Thyroid gland (tissue), 4 donors: ENCODE results near the gene C17orf75. TPM values are rescaled to one million over a fixed set of nuclear protein-coding genes. Genes with fewer than 3 reads are reported as not detected.
"Not testable (repeated sequence)": the region's sequence is repeated elsewhere in the genome, so short reads cannot be mapped to it uniquely, and the experiment has no call there.

ENCODE experiments used
- DNase-seq, 2 donors: peaks; one replicate each; pipeline ENCODE4 v3.0.0-alpha.2; 2019
- H3K27ac ChIP-seq, 3 donors: fragments of 200-600 bp; sonication (generic); 1 replicate in 2 of 3; 2 replicates in 1 of 3; pipeline ENCODE4 v1.5.1; 2016 to 2019; ENCODE audit warnings: mild to moderate bottlenecking in 1 of 3, moderate library complexity in 1 of 3
- H3K27me3 ChIP-seq: fragments of 200-600 bp; sonication (generic); one replicate; pipeline ENCODE4 v1.5.1; 2019
- H3K36me3 ChIP-seq, 2 donors: fragments of 200-600 bp; sonication (generic); one replicate each; pipeline ENCODE4 v1.5.1; 2016 to 2019
- H3K4me1 ChIP-seq, 2 donors: fragments of 200-600 bp; sonication (generic); one replicate each; pipeline ENCODE4 v1.5.1; 2017 to 2019
- H3K4me3 ChIP-seq, 3 donors: fragments of 200-600 bp; sonication (generic); replicated peaks in 1 of 3; 1 replicate in 2 of 3; 2 replicates in 1 of 3; pipeline ENCODE4 v1.5.1; 2016; ENCODE audit warnings: mild to moderate bottlenecking in 1 of 3
- H3K9me3 ChIP-seq: fragments of 200-600 bp; sonication (generic); one replicate; pipeline ENCODE4 v1.5.1; 2017
- CTCF ChIP-seq, 6 experiments: fragments of 200-600 bp in 3 of 6; fragments of 450-650 bp in 3 of 6; sonication (generic) in 3 of 6; IDR thresholded peaks; one replicate each; pipeline ENCODE4 v1.5.1; 2016 to 2019; ENCODE audit warnings: antibody characterized with exemption in 6 of 6, mild to moderate bottlenecking in 2 of 6, inconsistent platforms in 1 of 6, moderate library complexity in 1 of 6
- POLR2A ChIP-seq, 2 donors: fragments of 450-650 bp; IDR thresholded peaks; one replicate each; pipeline ENCODE4 v1.6.1; 2017; ENCODE audit warnings: antibody characterized with exemption in 2 of 2, mild to moderate bottlenecking in 2 of 2, moderate library complexity in 1 of 2
- WGBS, 2 donors: methylation state at CpG; one replicate each; pipeline ENCODE4 v1.1.5; 2017; 5-methylcytosine and 5-hydroxymethylcytosine counted together
- intact Hi-C: fragments of 100-400 bp; cut with DNase I; formaldehyde crosslinking; loops from one replicate; pipeline ENCODE4 v1.15.1; 2023
- total RNA-seq, 4 donors: library from RNA; depleted of rRNA; stranded (reverse); fragments of >200 nt; gene quantifications; one replicate each; pipeline ENCODE4 v1.2.3, GENCODE V29; 2016

The C17orf75 gene
- 10 to 100 TPM; 16.1 to 27.7 (median 21.9) TPM for total RNA-seq

- Histone ChIP-seq H3K27ac (peak within 1 kb of the TSS; percentile 65 to 72 (median 72)), H3K36me3 (peaks cover 6 to 7% of the 10 kb centered on the region in 2 donors), H3K4me1 (peaks cover 5 to 9% of the 10 kb centered on the region in 2 donors), H3K27me3 (no peaks in the 10 kb centered on the region), H3K4me3 (peak within 1 kb of the TSS; percentile 11 to 51 (median 34)), H3K9me3 (no peaks in the 10 kb centered on the region)
- DNase-seq = peak; percentile 75 to 77
- 8 to 9% methylated on average over 27 to 32 of the region's 47 CpGs for WGBS, 2 donors
- intact Hi-C loops = no loop called here
- TF ChIP-seq POLR2A (IDR thresholded peaks at IDR 0.05) (peak in 1 of 2 donors; percentile 57), CTCF (IDR thresholded peaks at IDR 0.05) (no peak)
These were observed at the start of gene C17orf75 for GRCh38 chr17:32341857-32342602. TSS of gene C17orf75 (minus strand) at chr17:32342173. CDS start at chr17:32342139, 34 bp downstream.

- intact Hi-C loops = no loop called here
- no peak overlapping the region for H3K4me3 ChIP-seq
- no peak overlapping the region for H3K27ac ChIP-seq
- TF ChIP-seq CTCF (IDR thresholded peaks at IDR 0.05) = no peak
- no peak for TF ChIP-seq POLR2A (IDR thresholded peaks at IDR 0.05)
- H3K9me3 ChIP-seq = no peaks in the 10 kb centered on the region
- DNase-seq = no peak
- no peaks in the 10 kb centered on the region for H3K36me3 ChIP-seq
- H3K27me3 ChIP-seq = no peaks in the 10 kb centered on the region
- 89 to 94% methylated on average over 6 of the region's 6 CpGs for WGBS, 2 donors
- H3K4me1 ChIP-seq = no peaks in the 10 kb centered on the region
These were observed 46.9 kb upstream of the C17orf75 start for GRCh38 chr17:32388613-32389459.

- H3K27ac ChIP-seq, H3K27me3 ChIP-seq, intact Hi-C loops, H3K4me1 ChIP-seq, H3K9me3 ChIP-seq, H3K36me3 ChIP-seq, H3K4me3 ChIP-seq: not testable (repeated sequence)
- DNase-seq = peak; percentile 64 to 67
- WGBS, 2 donors = 61 to 63% methylated on average over 14 of the region's 14 CpGs
These were observed 46.2 kb upstream of the C17orf75 start for GRCh38 chr17:32388128-32388527.

GRCh38 chr17:32386844-32387243 lies 44.9 kb upstream of the C17orf75 start:
- Histone ChIP-seq H3K4me3 (no peak overlapping the region), H3K9me3 (no peaks in the 10 kb centered on the region), H3K36me3 (peaks cover 0 to 4% of the 10 kb centered on the region in 2 donors), H3K4me1 (no peaks in the 10 kb centered on the region), H3K27ac (no peak overlapping the region), H3K27me3 (no peaks in the 10 kb centered on the region)
- no peak for TF ChIP-seq POLR2A (IDR thresholded peaks at IDR 0.05)
- TF ChIP-seq CTCF (IDR thresholded peaks at IDR 0.05) = no peak
- no peak for DNase-seq
- intact Hi-C loops = no loop called here

- TF ChIP-seq POLR2A (IDR thresholded peaks at IDR 0.05) (no peak), CTCF (IDR thresholded peaks at IDR 0.05) (no peak)
- H3K27me3 ChIP-seq = no peaks in the 10 kb centered on the region
- no peaks in the 10 kb centered on the region for H3K9me3 ChIP-seq
- DNase-seq = no peak
- H3K27ac ChIP-seq = no peak overlapping the region
- WGBS, 2 donors = 94 to 97% methylated on average over 5 of the region's 5 CpGs
- no peak overlapping the region for H3K4me3 ChIP-seq
- intact Hi-C loops = no loop called here
- H3K36me3 ChIP-seq = peaks cover 0 to 4% of the 10 kb centered on the region in 2 donors
- H3K4me1 ChIP-seq = no peaks in the 10 kb centered on the region
These were observed 44.0 kb upstream of the C17orf75 start for GRCh38 chr17:32385971-32386370.
